Measurements from ENCODE around the gene STK4.

STK4 gene

DNA sequence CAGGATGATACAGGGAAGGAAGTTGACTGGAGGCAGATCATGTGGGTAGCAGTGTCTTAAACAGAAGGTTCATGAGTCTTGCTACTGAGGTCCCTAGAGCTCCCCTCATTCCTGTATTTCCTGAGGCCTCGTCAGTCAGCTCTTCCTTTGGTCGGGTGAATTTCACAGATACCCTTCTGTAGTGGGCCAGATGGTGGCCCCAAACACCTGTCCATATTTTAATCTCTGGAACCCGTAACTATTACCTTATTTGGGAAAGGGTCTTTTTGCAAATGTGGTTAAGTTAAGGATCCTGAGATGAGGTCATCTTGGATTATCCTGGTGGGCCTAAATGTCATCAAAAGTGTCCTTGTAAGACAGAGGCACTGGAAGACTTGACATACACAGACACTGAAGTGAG is 125.1 kb downstream of the STK4 start:
- no peak for DNase-seq

GRCh38 chr20:45092898-45093297 is 126.6 kb downstream of the STK4 start:
- DNase-seq: no peak

- DNase-seq: no peak
These were observed 127.9 kb downstream of the STK4 start for GRCh38 chr20:45094201-45094600.

- DNase-seq: no peak
These were observed 128.7 kb downstream of the STK4 start for GRCh38 chr20:45094864-45095574.

DNA sequence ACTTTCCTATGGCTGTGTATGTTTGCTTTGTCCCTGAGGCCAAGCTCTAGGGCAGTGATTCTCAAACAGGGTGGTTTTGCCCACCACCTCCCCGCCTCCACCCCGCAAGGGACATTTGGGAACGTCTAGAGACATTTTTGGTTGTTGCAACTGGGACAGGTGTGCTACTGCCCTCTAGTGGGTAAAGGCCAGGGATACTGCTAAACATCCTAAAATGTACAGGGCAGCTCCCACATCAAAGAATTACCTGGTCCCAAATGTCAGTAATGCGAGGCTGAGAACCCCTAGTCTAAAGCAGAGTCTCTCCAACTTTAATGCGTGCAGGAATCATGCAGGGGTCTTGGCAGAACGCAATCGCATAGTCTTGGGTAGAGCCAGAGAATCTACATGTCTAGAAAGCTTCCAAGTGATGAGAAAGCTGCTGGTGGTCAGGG is 129.5 kb downstream of the STK4 start:
- peak; percentile 54 for DNase-seq

- DNase-seq: no peak
These were observed 130.5 kb downstream of the STK4 start for GRCh38 chr20:45096781-45097180.

DNA sequence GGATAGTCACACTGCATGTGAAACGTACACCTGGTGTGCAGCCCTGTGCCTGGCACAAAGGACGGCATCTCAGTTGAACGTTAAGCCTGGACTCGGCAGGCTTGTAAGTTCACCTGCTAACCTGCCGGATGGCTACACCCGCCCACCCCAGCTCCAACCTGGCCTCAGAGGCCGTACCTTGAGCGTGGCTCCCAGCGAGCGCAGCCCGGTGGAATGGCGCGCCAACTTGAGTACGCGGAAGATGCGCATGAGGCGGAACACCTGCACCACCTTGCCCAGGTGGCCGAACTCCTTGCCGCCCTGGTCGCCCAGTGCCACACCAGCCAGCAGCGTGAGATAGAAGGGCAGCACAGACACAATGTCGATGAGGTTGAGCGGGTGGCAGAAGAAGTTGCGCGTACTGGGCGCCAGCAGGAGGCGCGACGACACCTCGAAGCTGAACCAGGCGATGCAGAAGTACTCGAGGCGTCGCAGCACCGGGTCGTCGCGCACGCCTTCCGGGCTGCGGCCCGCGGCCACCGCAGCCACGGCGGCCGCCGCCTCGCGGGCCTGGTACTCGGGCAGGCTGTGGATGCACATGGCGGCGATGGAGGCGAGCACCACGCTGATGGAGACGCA is 131.3 kb downstream of the STK4 start:
- DNase-seq: peak; percentile 50

- DNase-seq: peak; percentile 27
These were observed 131.9 kb downstream of the STK4 start for GRCh38 chr20:45098103-45098773.

GRCh38 chr20:45100563-45101245 is 134.4 kb downstream of the STK4 start, which contains the start of gene KCNS1:
TSS of gene KCNS1 (minus strand) at chr20:45101127. CDS start at chr20:45099236, 1,891 bp downstream.
- no peak for DNase-seq

DNA sequence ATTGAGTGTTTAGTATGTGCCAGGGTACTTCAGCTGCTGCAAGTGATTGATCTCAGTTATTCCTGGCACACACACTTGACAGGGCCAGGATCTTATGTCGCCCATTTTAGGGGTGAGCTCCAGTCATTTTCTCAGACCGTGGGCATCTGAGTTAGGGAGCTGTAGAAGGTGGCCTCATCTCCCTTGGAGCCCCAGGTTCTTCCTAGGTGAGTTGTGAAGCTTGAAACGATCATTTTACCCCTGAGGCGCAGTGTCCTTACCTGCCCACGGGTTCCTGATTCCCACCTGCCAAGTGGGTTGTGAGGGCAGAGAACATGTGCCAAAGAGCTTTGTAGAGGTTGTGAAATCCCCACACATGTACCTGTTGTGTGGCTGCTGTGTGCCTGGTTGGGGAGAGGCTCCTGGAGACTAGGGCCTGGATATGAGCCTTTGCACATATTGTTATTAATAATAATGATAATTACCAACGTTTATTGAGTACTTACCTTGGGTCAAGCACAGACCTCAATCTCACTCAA is 135.1 kb downstream of the STK4 start:
- no peak for DNase-seq

GRCh38 chr20:45103072-45103471 is 136.8 kb downstream of the STK4 start:
- DNase-seq: no peak

GRCh38 chr20:45104786-45105185 is 138.5 kb downstream of the STK4 start:
- no peak for DNase-seq

GRCh38 chr20:45105317-45105716 is 139.0 kb downstream of the STK4 start:
- DNase-seq: no peak

DNA sequence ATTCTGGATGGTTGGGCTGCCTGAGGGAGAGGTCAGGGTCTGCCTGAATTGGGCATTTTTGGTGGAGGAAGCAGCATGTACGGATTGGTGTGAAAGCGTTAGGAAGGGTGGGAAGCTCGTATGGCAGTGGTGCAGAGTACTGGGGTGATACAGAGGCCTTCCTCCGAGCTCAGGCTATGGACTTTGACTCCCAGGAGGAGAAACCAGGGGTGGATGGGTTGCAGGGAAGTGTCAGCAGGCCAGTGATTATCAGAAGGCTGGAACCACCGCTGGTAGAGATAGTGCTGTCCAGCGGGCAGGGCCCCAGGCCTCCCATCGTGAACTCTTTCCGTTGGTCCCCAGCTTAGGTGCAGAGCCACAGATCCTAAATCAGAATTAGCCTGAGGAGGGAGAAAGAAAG is 143.3 kb downstream of the STK4 start:
- no peak for DNase-seq

GRCh38 chr20:45110301-45110700 is 144.0 kb downstream of the STK4 start:
- DNase-seq: no peak

- no peak for DNase-seq
These were observed 145.0 kb downstream of the STK4 start for GRCh38 chr20:45111285-45111684.

DNA sequence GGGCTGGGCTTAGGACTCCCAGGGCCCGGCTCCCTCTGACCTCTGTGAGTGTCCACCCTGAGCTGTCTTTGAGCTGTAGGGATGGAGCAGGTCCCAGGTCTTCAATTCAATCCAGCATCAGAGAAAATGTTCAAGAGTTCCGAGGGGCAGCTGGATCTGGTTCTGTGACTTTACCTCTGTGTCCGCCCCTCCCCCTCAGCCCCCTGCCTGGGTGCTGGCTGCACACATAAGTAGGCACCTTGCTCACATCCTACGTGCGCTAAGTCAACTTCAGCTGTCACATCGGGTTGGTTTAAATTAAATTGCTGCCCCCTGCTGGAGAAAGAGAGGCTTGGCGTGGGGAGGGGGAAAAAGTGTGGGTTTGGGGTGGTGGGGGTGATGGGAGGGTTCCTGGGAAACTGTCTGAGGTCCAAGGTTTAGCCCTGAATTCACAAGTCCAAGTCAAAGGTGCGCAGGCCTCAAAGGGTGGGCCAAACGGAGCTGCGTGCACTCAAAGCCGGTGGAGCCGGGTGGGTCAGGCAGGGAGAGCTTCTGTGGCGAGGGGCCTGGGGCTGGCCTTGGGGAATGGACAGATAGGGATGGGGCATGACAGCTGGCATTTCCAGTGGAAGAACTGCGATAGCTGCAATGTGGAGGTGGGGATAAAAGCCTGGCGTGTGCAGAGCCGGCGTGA is 145.6 kb downstream of the STK4 start:
- no peak for DNase-seq

DNA sequence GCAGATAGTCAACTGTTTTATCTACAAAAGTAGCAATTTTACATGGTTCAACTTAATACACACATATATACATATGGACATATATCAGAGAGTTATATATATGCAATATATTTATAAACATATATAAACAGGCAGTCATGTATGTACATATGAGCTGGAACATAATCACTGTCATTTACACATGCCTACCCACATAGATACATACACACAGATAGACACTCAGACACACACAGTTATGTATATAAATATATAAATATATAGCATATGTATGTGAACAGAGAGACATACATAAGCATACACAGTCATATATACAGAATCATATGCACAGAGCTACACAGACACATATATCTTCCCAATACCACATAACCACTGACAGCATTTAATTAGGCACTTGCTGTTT is 146.4 kb downstream of the STK4 start:
- no peak for DNase-seq

DNA sequence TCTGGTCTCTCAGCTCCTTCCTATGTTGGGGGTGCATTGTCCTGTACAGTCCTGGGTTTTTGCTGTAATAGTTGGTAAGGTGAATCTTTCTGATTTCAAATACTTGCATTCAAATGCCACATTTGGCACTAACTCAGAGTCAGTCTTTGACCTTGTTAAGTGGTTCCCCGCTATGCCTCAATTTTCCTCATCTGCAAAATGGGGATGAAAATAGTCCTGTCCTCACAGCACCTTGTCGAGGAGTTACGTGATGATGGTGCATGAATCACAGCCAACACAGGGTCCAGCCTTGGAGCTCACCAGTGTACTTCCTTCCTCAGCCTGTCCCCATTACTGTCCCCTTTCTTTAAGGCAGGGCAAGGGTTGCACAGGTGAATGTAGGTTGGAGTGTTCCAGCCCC is 147.6 kb downstream of the STK4 start:
- no peak for DNase-seq

- DNase-seq: no peak
These were observed 148.4 kb downstream of the STK4 start, which contains the start of gene WFDC5 for GRCh38 chr20:45114465-45115385. TSS of gene WFDC5 (minus strand) at chr20:45115174. CDS start at chr20:45115083, 91 bp downstream.

GRCh38 chr20:45115386-45115774 is 149.1 kb downstream of the STK4 start:
- no peak for DNase-seq

Measured in activated naive CD4-positive, alpha-beta T cell treated with anti-CD3 and anti-CD28 coated beads, Interleukin-2, amount 50 U/mL, for 16 hours (primary cell).